Epithelial cell of prostate (primary cell): ENCODE data around the gene PANK2.
"Not testable (repeated sequence)": the region's sequence is repeated elsewhere in the genome, so short reads cannot be mapped to it uniquely, and the experiment has no call there.

Experiments
- DNase-seq: peaks from one replicate; pipeline ENCODE4 v3.0.0-alpha.2; 2011; ENCODE audit warnings: low read depth, low spot score
- H3K27ac ChIP-seq: fragments of 450-650 bp; 2 replicates; pipeline ENCODE4 v1.5.1; 2017; ENCODE audit warnings: mild to moderate bottlenecking

PANK2 gene

DNA sequence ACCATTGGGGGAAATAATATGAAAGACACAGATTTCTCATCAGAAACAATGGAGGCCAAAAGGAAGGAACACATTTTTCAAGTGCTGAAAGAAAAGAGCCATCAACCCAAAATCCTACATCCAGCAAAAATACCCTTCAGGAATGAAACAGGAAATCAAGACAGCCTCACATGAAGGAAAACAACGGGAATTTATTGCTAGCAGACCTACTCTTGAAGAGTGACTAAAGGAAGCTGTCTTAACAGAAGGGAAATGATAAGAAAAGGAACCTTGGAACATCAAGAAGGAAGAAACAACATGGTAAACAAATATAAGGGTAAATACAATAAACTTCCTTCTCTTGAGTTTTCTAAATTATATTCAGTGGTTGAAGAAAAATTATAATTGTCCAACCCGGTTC lies 82.0 kb downstream of the PANK2 start:
- no peak for DNase-seq

DNA sequence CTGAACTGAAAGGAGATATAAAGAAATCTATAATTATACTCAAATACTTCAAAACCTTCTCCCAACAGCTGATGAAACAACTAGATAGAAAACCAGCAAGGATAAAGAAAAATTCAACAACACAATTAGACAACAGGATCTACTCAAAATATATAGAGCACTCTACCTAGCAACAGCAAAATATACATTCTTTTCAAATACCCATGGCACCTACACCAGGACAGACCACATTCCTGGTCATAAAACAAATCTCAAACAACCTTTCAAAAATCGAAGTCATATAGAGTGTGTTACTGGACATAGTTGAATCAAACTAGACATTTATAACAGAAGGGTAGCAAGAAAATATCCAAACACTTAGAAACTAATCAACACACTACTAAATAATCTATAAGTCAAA lies 83.0 kb downstream of the PANK2 start:
- no peak overlapping the region for H3K27ac ChIP-seq
- DNase-seq, result no peak

More for the DNA sequence above, 82.0 kb downstream of the PANK2 start:
- no peak overlapping the region for H3K27ac ChIP-seq

DNA sequence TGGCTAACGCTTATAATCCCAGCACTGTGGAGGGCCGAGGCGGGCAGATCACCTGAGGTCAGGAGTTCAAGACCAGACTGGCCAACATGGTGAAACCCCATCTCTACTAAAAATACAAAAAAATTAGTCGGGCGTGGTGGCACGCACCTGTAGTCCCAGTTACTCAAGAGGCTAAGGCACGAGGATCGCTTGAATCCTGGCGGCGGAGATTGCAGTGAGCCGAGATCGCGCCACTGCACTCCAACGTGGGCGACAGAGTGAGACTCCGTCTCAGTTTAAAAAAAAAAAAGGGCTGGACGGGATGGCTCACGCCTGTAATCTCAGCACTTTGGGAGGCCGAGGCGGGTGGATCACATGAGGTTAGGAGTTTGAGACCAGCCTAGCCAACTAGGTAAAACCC lies 83.4 kb downstream of the PANK2 start:
- H3K27ac ChIP-seq, DNase-seq: not testable (repeated sequence)

DNA sequence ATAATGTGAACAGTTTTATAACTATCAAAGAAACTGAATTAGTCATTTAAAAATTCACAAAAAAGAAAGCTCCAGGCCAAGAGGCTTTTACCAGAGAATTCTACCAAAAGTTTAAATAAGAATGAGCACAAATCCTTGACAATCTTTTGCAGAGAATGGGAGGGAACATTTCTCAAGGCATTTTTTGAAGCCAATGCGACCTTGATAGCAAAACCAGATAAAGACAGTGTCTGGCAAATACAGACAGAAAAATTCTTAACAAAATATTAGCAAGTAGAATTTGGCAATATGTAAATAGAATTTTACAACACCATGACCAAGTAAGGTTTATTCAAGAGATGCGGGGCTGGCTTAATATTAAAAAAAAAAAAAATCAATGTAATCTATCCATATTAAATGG lies 84.5 kb downstream of the PANK2 start:
- no peak overlapping the region for H3K27ac ChIP-seq
- DNase-seq, result no peak

DNA sequence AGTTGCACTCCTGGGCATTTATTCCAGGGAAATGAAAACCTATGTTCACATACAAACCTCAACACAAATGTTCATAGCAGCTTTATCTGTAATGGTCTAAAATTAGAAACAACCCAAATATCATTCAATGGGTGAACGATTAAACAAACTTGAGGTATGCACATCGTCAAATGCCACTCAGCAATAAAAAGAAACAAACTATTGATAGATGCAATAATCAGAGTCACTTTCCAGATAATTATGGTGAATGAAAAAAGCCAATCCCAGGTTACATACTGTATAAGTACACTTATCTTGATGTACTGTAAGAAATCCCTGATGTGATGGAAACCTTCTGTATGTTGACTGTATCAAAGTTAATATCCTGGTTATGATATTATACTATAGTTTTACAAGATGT lies 87.3 kb downstream of the PANK2 start:
- H3K27ac ChIP-seq, result no peak overlapping the region
- DNase-seq, result no peak
